ENCODE data around the gene ADIRF. TPM values are rescaled to one million over a fixed set of nuclear protein-coding genes. Genes with fewer than 3 reads are reported as not detected.
"Not testable (repeated sequence)": the region's sequence is repeated elsewhere in the genome, so short reads cannot be mapped to it uniquely, and the experiment has no call there.

The ADIRF gene
- total RNA-seq, 1 donor from 2014 or later: not detected

DNA sequence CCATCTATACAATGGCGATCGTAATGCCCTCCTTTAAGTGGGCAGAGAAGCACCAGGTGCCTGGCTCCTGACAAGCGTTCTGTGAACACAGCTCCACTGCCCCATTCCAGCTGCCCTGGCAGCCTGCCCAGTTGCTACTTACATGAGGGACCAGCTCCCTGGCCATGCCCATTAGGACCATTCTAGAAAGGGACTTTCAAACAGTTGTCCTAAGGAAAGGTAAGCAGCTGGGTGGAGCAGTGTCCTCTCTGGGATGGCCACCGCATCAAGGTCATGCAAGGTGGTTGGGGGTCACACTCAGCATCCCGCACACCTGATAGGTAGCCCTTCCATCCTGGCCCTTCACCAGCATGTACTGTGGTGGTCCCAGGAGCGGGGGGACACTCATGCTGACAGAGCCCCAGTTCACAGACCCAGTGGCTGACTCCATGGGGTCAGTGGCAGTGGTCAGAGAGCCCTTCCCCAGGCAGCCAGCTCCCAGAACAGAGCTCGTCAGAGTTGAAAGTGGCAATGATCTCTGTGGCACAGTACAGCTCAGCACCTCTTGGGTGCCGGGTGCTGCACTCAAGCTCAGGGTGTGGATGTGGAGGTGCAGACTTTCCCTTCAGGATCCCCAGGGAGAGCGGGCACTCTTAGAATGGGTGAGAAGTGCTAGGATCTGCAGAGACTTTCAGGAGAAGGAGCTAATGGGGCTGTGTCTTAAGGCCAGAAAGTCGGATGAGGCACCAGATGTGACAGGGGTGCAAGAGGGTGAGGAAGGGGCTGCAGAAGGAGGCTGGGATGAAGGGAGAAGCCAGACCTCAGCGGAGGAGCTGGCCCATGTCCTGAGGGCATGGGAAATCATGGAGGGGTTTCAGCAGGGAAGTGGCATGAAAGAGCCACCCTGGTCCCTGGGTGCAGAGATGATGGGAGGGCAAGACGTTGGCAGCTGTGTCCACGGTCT, 21.8 kb upstream of the ADIRF start:
- no peak overlapping the region for H3K4me3 Mint-ChIP-seq (ENCODE audit: unreplicated experiment)
- H3K4me1 Mint-ChIP-seq (ENCODE audit: low read depth, unreplicated experiment): peaks cover 12% of the 10 kb centered on the region
- no peaks in the 10 kb centered on the region for H3K36me3 Mint-ChIP-seq (ENCODE audit: unreplicated experiment)
- TF ChIP-seq, protein P1, sequence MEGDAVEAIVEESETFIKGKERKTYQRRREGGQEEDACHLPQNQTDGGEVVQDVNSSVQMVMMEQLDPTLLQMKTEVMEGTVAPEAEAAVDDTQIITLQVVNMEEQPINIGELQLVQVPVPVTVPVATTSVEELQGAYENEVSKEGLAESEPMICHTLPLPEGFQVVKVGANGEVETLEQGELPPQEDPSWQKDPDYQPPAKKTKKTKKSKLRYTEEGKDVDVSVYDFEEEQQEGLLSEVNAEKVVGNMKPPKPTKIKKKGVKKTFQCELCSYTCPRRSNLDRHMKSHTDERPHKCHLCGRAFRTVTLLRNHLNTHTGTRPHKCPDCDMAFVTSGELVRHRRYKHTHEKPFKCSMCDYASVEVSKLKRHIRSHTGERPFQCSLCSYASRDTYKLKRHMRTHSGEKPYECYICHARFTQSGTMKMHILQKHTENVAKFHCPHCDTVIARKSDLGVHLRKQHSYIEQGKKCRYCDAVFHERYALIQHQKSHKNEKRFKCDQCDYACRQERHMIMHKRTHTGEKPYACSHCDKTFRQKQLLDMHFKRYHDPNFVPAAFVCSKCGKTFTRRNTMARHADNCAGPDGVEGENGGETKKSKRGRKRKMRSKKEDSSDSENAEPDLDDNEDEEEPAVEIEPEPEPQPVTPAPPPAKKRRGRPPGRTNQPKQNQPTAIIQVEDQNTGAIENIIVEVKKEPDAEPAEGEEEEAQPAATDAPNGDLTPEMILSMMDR (IDR thresholded peaks at IDR 0.05; ENCODE audit: partially characterized antibody, unreplicated experiment): no peak
- peaks cover 8% of the 10 kb centered on the region for H3K27me3 Mint-ChIP-seq (ENCODE audit: unreplicated experiment)
- no peak overlapping the region for H3K27ac Mint-ChIP-seq (ENCODE audit: unreplicated experiment)
- H3K9me3 Mint-ChIP-seq (ENCODE audit: unreplicated experiment): peaks cover 3% of the 10 kb centered on the region
- DNase-seq: no peak

- not testable (repeated sequence) for H3K4me3 Mint-ChIP-seq (ENCODE audit: unreplicated experiment); H3K27ac Mint-ChIP-seq (ENCODE audit: unreplicated experiment); DNase-seq; H3K9me3 Mint-ChIP-seq (ENCODE audit: unreplicated experiment)
- Mint-ChIP-seq H3K36me3 (ENCODE audit: unreplicated experiment) (peaks cover 12% of the 10 kb centered on the region), H3K27me3 (ENCODE audit: unreplicated experiment) (peaks cover 14% of the 10 kb centered on the region), H3K4me1 (ENCODE audit: low read depth, unreplicated experiment) (peaks cover 12% of the 10 kb centered on the region)
Observed at GRCh38 chr10:86947806-86948205, 20.5 kb upstream of the ADIRF start.

DNA sequence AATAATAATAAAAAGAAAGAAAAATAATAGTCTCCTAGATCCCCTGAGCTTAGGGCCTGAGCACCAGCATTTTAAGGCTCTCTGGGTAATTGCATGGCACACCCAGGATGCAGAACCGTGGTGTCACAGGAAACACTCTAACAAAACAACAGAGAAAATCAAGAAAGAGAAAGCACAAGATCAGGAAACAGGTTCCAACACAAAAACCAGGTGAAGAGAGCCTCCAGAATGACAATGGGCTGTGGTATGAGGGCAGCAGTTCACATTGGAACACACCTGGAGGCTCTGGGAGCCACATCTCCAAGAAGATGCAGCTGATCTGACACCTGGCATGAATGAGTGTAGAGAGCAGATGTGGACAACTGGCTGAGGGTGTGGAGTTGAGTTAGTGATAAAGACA, 17.9 kb upstream of the ADIRF start:
- Mint-ChIP-seq H3K4me3 (ENCODE audit: unreplicated experiment) (no peak overlapping the region), H3K27ac (ENCODE audit: unreplicated experiment) (no peak overlapping the region), H3K4me1 (ENCODE audit: low read depth, unreplicated experiment) (peaks cover 17% of the 10 kb centered on the region), H3K27me3 (ENCODE audit: unreplicated experiment) (peaks cover 19% of the 10 kb centered on the region), H3K36me3 (ENCODE audit: unreplicated experiment) (peaks cover 12% of the 10 kb centered on the region), H3K9me3 (ENCODE audit: unreplicated experiment) (peaks cover 5% of the 10 kb centered on the region)
- no peak for DNase-seq
- TF ChIP-seq, protein P1 (IDR thresholded peaks at IDR 0.05; ENCODE audit: partially characterized antibody, unreplicated experiment): no peak

- no peak overlapping the region for H3K27ac Mint-ChIP-seq (ENCODE audit: unreplicated experiment)
- TF ChIP-seq, protein P1 (IDR thresholded peaks at IDR 0.05; ENCODE audit: partially characterized antibody, unreplicated experiment): no peak
- peaks cover 16% of the 10 kb centered on the region for H3K27me3 Mint-ChIP-seq (ENCODE audit: unreplicated experiment)
- H3K4me1 Mint-ChIP-seq (ENCODE audit: low read depth, unreplicated experiment): peaks cover 16% of the 10 kb centered on the region
- H3K4me3 Mint-ChIP-seq (ENCODE audit: unreplicated experiment): no peak overlapping the region
- H3K9me3 Mint-ChIP-seq (ENCODE audit: unreplicated experiment): peaks cover 5% of the 10 kb centered on the region
- H3K36me3 Mint-ChIP-seq (ENCODE audit: unreplicated experiment): peaks cover 12% of the 10 kb centered on the region
- no peak for DNase-seq
Observed at GRCh38 chr10:86951184-86951761, 17.0 kb upstream of the ADIRF start.

DNA sequence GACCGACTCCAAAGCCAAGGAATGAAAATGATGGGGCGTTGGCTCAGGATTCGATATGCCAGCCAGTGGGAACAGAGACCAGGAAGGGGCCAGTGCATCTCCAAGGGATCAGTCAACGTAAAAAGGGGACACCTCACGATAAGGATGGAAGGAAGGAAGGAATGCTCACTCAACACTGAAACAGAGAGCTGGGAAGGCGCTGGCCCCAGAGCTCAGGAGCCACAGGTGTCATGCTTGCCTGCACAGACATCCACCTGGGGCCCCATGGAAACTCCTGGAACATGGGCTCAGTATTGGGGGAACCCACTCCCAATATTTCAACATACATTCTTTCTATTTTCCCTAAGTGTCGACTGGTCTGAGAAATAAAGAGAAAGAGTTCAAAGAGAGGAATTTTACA, 16.2 kb upstream of the ADIRF start:
- Mint-ChIP-seq H3K4me3 (ENCODE audit: unreplicated experiment) (no peak overlapping the region), H3K4me1 (ENCODE audit: low read depth, unreplicated experiment) (peaks cover 14% of the 10 kb centered on the region), H3K27me3 (ENCODE audit: unreplicated experiment) (peaks cover 15% of the 10 kb centered on the region), H3K9me3 (ENCODE audit: unreplicated experiment) (peaks cover 10% of the 10 kb centered on the region), H3K36me3 (ENCODE audit: unreplicated experiment) (peaks cover 12% of the 10 kb centered on the region), H3K27ac (ENCODE audit: unreplicated experiment) (no peak overlapping the region)
- TF ChIP-seq, protein P1 (IDR thresholded peaks at IDR 0.05; ENCODE audit: partially characterized antibody, unreplicated experiment): no peak
- DNase-seq: no peak

DNA sequence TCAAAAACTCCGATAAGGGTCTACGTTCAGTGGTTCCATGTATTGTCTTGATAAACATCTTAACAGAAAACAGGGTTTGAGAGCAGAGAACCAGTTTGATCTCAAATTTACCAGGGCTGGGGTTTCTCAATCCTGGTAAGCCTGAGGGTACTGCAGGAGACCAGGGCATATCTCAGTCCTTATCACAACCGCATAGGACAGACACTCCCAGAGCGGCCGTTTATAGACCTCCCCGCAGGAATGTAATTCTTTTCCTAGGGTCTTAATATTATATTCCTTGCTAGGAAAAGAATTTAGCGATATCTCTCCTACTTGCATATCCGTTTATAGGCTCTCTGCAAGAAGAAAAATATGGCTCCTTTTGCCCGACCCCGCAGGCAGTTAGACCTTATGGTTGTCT, 15.6 kb upstream of the ADIRF start:
- not testable (repeated sequence) for H3K27ac Mint-ChIP-seq (ENCODE audit: unreplicated experiment); H3K4me3 Mint-ChIP-seq (ENCODE audit: unreplicated experiment)
- H3K27me3 Mint-ChIP-seq (ENCODE audit: unreplicated experiment): peaks cover 15% of the 10 kb centered on the region

More for the DNA sequence above, 15.6 kb upstream of the ADIRF start:
- Mint-ChIP-seq H3K36me3 (ENCODE audit: unreplicated experiment) (peaks cover 12% of the 10 kb centered on the region), H3K4me1 (ENCODE audit: low read depth, unreplicated experiment) (peaks cover 17% of the 10 kb centered on the region)
- not testable (repeated sequence) for H3K9me3 Mint-ChIP-seq (ENCODE audit: unreplicated experiment); DNase-seq

All from glutamatergic neuron (in vitro differentiated cells).